Fibroblast of peridontal ligament (primary cell): ENCODE results near the gene OTOF.

Source experiments
- DNase-seq: peaks from one replicate; pipeline ENCODE4 v3.0.0-alpha.2; 2010; ENCODE audit errors: extremely low read depth

OTOF gene

GRCh38 chr2:26412091-26412673, 65.7 kb downstream of the OTOF start:
- DNase-seq: peak; percentile 32

GRCh38 chr2:26411419-26411818, 66.5 kb downstream of the OTOF start:
- DNase-seq: no peak

GRCh38 chr2:26410764-26411243, 67.1 kb downstream of the OTOF start:
- no peak for DNase-seq

- no peak for DNase-seq
Measured at GRCh38 chr2:26409785-26410184, 68.1 kb downstream of the OTOF start.

GRCh38 chr2:26407526-26407925, 70.4 kb downstream of the OTOF start:
- DNase-seq: no peak
